ENCODE data around the gene KREMEN2.

The KREMEN2 gene

GRCh38 chr16:2933136-2933535 is 30.9 kb upstream of the KREMEN2 start:
- no peak for TF ChIP-seq CTCF (IDR thresholded peaks at IDR 0.05; ENCODE audit: low read depth, low read length, missing control alignments)
- H3K4me3 ChIP-seq (ENCODE audit: low read depth, low read length), result no peak overlapping the region
- in situ Hi-C loops (cut with HindIII; ENCODE audit: low sequenced_read_pairs), result no loop called here
- DNase-seq (ENCODE audit: low read depth), result no peak

- H3K4me3 ChIP-seq (ENCODE audit: low read depth, low read length), result no peak overlapping the region
- DNase-seq (ENCODE audit: low read depth), result no peak
- in situ Hi-C loops (cut with HindIII; ENCODE audit: low sequenced_read_pairs), result no loop called here
- TF ChIP-seq CTCF (IDR thresholded peaks at IDR 0.05; ENCODE audit: low read depth, low read length, missing control alignments), result no peak
Measured at GRCh38 chr16:2933701-2934100, 30.4 kb upstream of the KREMEN2 start.

GRCh38 chr16:2934450-2934849 is 29.6 kb upstream of the KREMEN2 start:
- DNase-seq (ENCODE audit: low read depth), result no peak
- in situ Hi-C loops (cut with HindIII; ENCODE audit: low sequenced_read_pairs), result no loop called here
- H3K4me3 ChIP-seq (ENCODE audit: low read depth, low read length), result no peak overlapping the region
- TF ChIP-seq CTCF (IDR thresholded peaks at IDR 0.05; ENCODE audit: low read depth, low read length, missing control alignments), result no peak

GRCh38 chr16:2936436-2937011 is 27.6 kb upstream of the KREMEN2 start:
- DNase-seq (ENCODE audit: low read depth), result no peak
- no peak for TF ChIP-seq CTCF (IDR thresholded peaks at IDR 0.05; ENCODE audit: low read depth, low read length, missing control alignments)
- no peak overlapping the region for H3K4me3 ChIP-seq (ENCODE audit: low read depth, low read length)
- in situ Hi-C loops (cut with HindIII; ENCODE audit: low sequenced_read_pairs), result no loop called here

- in situ Hi-C loops (cut with HindIII; ENCODE audit: low sequenced_read_pairs), result no loop called here
- no peak overlapping the region for H3K4me3 ChIP-seq (ENCODE audit: low read depth, low read length)
- TF ChIP-seq CTCF (IDR thresholded peaks at IDR 0.05; ENCODE audit: low read depth, low read length, missing control alignments), result no peak
- no peak for DNase-seq (ENCODE audit: low read depth)
Measured at GRCh38 chr16:2937170-2937569, 26.9 kb upstream of the KREMEN2 start.

GRCh38 chr16:2938206-2938605 is 25.9 kb upstream of the KREMEN2 start:
- H3K4me3 ChIP-seq (ENCODE audit: low read depth, low read length), result no peak overlapping the region
- no peak for TF ChIP-seq CTCF (IDR thresholded peaks at IDR 0.05; ENCODE audit: low read depth, low read length, missing control alignments)
- in situ Hi-C loops (cut with HindIII; ENCODE audit: low sequenced_read_pairs), result no loop called here
- DNase-seq (ENCODE audit: low read depth), result no peak

GRCh38 chr16:2939968-2940367 is 24.1 kb upstream of the KREMEN2 start:
- no peak overlapping the region for H3K4me3 ChIP-seq (ENCODE audit: low read depth, low read length)
- in situ Hi-C loops (cut with HindIII; ENCODE audit: low sequenced_read_pairs), result no loop called here
- TF ChIP-seq CTCF (IDR thresholded peaks at IDR 0.05; ENCODE audit: low read depth, low read length, missing control alignments), result no peak
- DNase-seq (ENCODE audit: low read depth), result no peak

Data from astrocyte of the cerebellum (primary cell).